Fibroblast of lung (primary cell): ENCODE data around the gene RNF217. TPM values are rescaled to one million over a fixed set of nuclear protein-coding genes. Genes with fewer than 3 reads are reported as not detected.

Experiments
- DNase-seq, 2 donors: peaks; one replicate each; pipeline versions ENCODE4 v3.0.0 to v3.0.0-alpha.2; 2010; ENCODE audit warnings: low read depth in 2 of 2
- H2AFZ ChIP-seq: 2 replicates; pipeline ENCODE4 v1.5.1; 2012; ENCODE audit warnings: low read length, control low read depth, inconsistent platforms
- H3K27ac ChIP-seq: 2 replicates; pipeline ENCODE4 v1.5.1; 2011; ENCODE audit warnings: low read length, control low read depth; ENCODE audit not compliant: insufficient read depth
- H3K27me3 ChIP-seq: 2 replicates; pipeline ENCODE4 v1.5.1; 2011; ENCODE audit warnings: mild to moderate bottlenecking, low read length; ENCODE audit not compliant: control insufficient read depth, insufficient read depth
- H3K36me3 ChIP-seq: 2 replicates; pipeline ENCODE4 v1.5.1; 2011; ENCODE audit warnings: low read length; ENCODE audit not compliant: control insufficient read depth, insufficient read depth
- H3K4me1 ChIP-seq: 2 replicates; pipeline ENCODE4 v1.5.1; 2011; ENCODE audit warnings: low read length; ENCODE audit not compliant: control insufficient read depth, insufficient read depth; ENCODE audit errors: extremely low read depth
- H3K4me2 ChIP-seq: 2 replicates; pipeline ENCODE4 v1.5.1; 2011; ENCODE audit warnings: low read length, control low read depth; ENCODE audit not compliant: insufficient read depth; ENCODE audit errors: extremely low read depth
- H3K4me3 ChIP-seq, 4 experiments: fragments of 200-600 bp in 1 of 4; sonication (generic) in 1 of 4; replicated peaks in 1 of 4; 2 replicates each; pipeline ENCODE4 v1.5.1; 2011 to 2016; ENCODE audit warnings: low read length in 4 of 4, low read depth in 3 of 4, mild to moderate bottlenecking in 3 of 4, control low read depth in 2 of 4, inconsistent platforms in 1 of 4, mixed read lengths in 1 of 4; ENCODE audit not compliant: insufficient read depth in 1 of 4; ENCODE audit errors: control extremely low read depth in 1 of 4
- H3K79me2 ChIP-seq: 2 replicates; pipeline ENCODE4 v1.5.1; 2012; ENCODE audit warnings: mild to moderate bottlenecking, low read length, inconsistent platforms; ENCODE audit not compliant: control insufficient read depth, insufficient read depth
- H3K9ac ChIP-seq: 2 replicates; pipeline ENCODE4 v1.5.1; 2011; ENCODE audit warnings: mild to moderate bottlenecking, low read length, control low read depth; ENCODE audit not compliant: insufficient read depth
- H3K9me3 ChIP-seq: 2 replicates; pipeline ENCODE4 v1.5.1; 2012; ENCODE audit warnings: low read depth, low read length; ENCODE audit not compliant: control insufficient read depth, insufficient read depth
- H4K20me1 ChIP-seq: 2 replicates; pipeline ENCODE4 v1.5.1; 2011; ENCODE audit warnings: low read length; ENCODE audit not compliant: control insufficient read depth, insufficient read depth; ENCODE audit errors: extremely low read depth
- EZH2 ChIP-seq: IDR thresholded peaks from 2 replicates; pipeline ENCODE4 v1.5.1; 2012; ENCODE audit warnings: low read length, control low read depth, mild to moderate bottlenecking; ENCODE audit errors: missing control alignments
- polyA plus RNA-seq, 2 donors: library from polyadenylated mRNA; depleted of rRNA in 1 of 2; stranded (reverse) in 1 of 2; unstranded in 1 of 2; fragments of >200 nt; gene quantifications; 2 replicates each; pipeline ENCODE4 v1.2.1, GENCODE V29; 2011 to 2012; ENCODE audit warnings: missing spikeins in 1 of 2
- total RNA-seq: library from RNA; depleted of rRNA; stranded (reverse); fragments of >200 nt; gene quantifications from 2 replicates; pipeline ENCODE4 v1.2.1, GENCODE V29; 2014
- TF ChIP-seq, protein P1 (sequence below), 2 donors: IDR thresholded peaks in 1 of 2; conservative IDR thresholded peaks in 1 of 2; 1 replicate in 1 of 2; 2 replicates in 1 of 2; pipeline ENCODE4 v1.5.1; 2011 to 2012; ENCODE audit warnings: low read length in 2 of 2, control low read depth in 1 of 2, inconsistent platforms in 1 of 2, low read depth in 1 of 2, mild to moderate bottlenecking in 1 of 2

Gene RNF217
- total and polyA plus RNA-seq, 2 donors (not counting 1 experiment from before 2014, with no cell fraction given): 13.2 to 19.5 TPM

DNA sequence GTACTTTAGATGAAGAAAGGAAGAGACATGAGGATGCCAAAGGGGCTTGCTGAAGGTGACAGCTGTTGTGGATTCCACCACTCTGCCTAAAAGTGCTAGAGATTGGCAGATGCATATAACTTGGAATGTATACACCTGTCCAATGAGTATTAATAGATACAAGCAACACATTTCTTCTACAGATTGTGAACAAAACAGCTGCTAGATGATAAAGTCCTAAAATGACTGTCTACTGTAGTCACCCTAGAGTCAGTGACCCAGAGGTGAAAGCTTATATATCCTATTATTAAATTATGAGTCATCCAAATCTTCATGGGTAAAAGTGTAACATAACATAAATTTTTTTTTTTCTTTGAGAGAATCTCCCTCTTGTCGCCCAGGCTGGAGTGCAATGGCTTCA is 5.2 kb downstream of the RNF217 start:
- no peaks in the 10 kb centered on the region for H3K27me3 ChIP-seq
- H3K4me2 ChIP-seq: no peak overlapping the region
- H3K9ac ChIP-seq: no peak overlapping the region
- H3K79me2 ChIP-seq: peaks cover 46% of the 10 kb centered on the region
- H3K27ac ChIP-seq: no peak overlapping the region
- H3K4me1 ChIP-seq: peaks cover 3% of the 10 kb centered on the region
- no peaks in the 10 kb centered on the region for H3K36me3 ChIP-seq
- H3K9me3 ChIP-seq: no peaks in the 10 kb centered on the region
- peak in 1 of 2 donors; percentile 39 for DNase-seq
- TF ChIP-seq, protein P1, sequence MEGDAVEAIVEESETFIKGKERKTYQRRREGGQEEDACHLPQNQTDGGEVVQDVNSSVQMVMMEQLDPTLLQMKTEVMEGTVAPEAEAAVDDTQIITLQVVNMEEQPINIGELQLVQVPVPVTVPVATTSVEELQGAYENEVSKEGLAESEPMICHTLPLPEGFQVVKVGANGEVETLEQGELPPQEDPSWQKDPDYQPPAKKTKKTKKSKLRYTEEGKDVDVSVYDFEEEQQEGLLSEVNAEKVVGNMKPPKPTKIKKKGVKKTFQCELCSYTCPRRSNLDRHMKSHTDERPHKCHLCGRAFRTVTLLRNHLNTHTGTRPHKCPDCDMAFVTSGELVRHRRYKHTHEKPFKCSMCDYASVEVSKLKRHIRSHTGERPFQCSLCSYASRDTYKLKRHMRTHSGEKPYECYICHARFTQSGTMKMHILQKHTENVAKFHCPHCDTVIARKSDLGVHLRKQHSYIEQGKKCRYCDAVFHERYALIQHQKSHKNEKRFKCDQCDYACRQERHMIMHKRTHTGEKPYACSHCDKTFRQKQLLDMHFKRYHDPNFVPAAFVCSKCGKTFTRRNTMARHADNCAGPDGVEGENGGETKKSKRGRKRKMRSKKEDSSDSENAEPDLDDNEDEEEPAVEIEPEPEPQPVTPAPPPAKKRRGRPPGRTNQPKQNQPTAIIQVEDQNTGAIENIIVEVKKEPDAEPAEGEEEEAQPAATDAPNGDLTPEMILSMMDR (conservative IDR thresholded peaks at IDR 0.05 in 1 of 2, IDR thresholded peaks at IDR 0.05 in 1 of 2; ENCODE audit: low read depth in 1 of 2, low read length in 2 of 2): no peak
- TF ChIP-seq EZH2: no peak
- no peak overlapping the region for H2AFZ ChIP-seq
- H3K4me3 ChIP-seq: no peak overlapping the region
- no peaks in the 10 kb centered on the region for H4K20me1 ChIP-seq

- Histone ChIP-seq H2AFZ (no peak overlapping the region), H3K36me3 (no peaks in the 10 kb centered on the region), H3K9me3 (no peaks in the 10 kb centered on the region), H3K4me2 (no peak overlapping the region), H3K4me1 (peaks cover 3% of the 10 kb centered on the region), H3K27ac (no peak overlapping the region), H3K9ac (no peak overlapping the region), H3K27me3 (no peaks in the 10 kb centered on the region), H3K4me3 (no peak overlapping the region), H3K79me2 (peaks cover 39% of the 10 kb centered on the region), H4K20me1 (no peaks in the 10 kb centered on the region)
- TF ChIP-seq, protein P1 (conservative IDR thresholded peaks at IDR 0.05 in 1 of 2, IDR thresholded peaks at IDR 0.05 in 1 of 2; ENCODE audit: low read depth in 1 of 2, low read length in 2 of 2): no peak
- no peak for TF ChIP-seq EZH2
- DNase-seq: no peak
Observed at GRCh38 chr6:124968401-124968800, 6.2 kb downstream of the RNF217 start.

GRCh38 chr6:124970243-124970642 is 8.0 kb downstream of the RNF217 start:
- Histone ChIP-seq H4K20me1 (no peaks in the 10 kb centered on the region), H3K27ac (no peak overlapping the region), H3K9ac (no peak overlapping the region), H3K4me2 (no peak overlapping the region), H3K79me2 (peaks cover 31% of the 10 kb centered on the region), H2AFZ (no peak overlapping the region), H3K27me3 (no peaks in the 10 kb centered on the region), H3K4me1 (peaks cover 3% of the 10 kb centered on the region), H3K9me3 (no peaks in the 10 kb centered on the region), H3K36me3 (no peaks in the 10 kb centered on the region), H3K4me3 (no peak overlapping the region)
- DNase-seq: peak; percentile 37 to 48
- no peak for TF ChIP-seq EZH2
- TF ChIP-seq, protein P1 (conservative IDR thresholded peaks at IDR 0.05 in 1 of 2, IDR thresholded peaks at IDR 0.05 in 1 of 2; ENCODE audit: low read depth in 1 of 2, low read length in 2 of 2): no peak
